ENCODE measurements around the gene CMC2. TPM values are rescaled to one million over a fixed set of nuclear protein-coding genes. Genes with fewer than 3 reads are reported as not detected.

The CMC2 gene
- total and polyA plus RNA-seq, 2 of the 8 experiments (the other 6 are each of a cell fraction or from before 2014, with no cell fraction given), result 66.6 to 116 TPM

GRCh38 chr16:80964351-80964750 lies 42.3 kb downstream of the CMC2 start:
- H2BK15ac ChIP-seq (ENCODE audit: low read length), result no peak overlapping the region
- no peak for FAIRE-seq
- H3K79me2 ChIP-seq (ENCODE audit: control insufficient read depth in 1 of 2, insufficient read depth in 2 of 2, low read length in 2 of 2), result no peaks in the 10 kb centered on the region
- H3K23ac ChIP-seq (ENCODE audit: insufficient read length), result no peak overlapping the region
- H2BK12ac ChIP-seq (ENCODE audit: low read depth, low read length), result no peak overlapping the region
- no peak overlapping the region for H2BK120ac ChIP-seq (replicated peaks; ENCODE audit: low read depth, low read length)
- H3K27ac ChIP-seq (ENCODE audit: low read depth, low read length), result no peak overlapping the region
- no peak overlapping the region for H2BK5ac ChIP-seq (ENCODE audit: low read depth, low read length)
- H3K27me3 ChIP-seq (replicated peaks in 1 of 4; ENCODE audit: control insufficient read depth in 3 of 4, extremely low read depth in 1 of 4, insufficient read depth in 3 of 4, low read length in 3 of 4), result no peaks in the 10 kb centered on the region
- H3K4me2 ChIP-seq (ENCODE audit: insufficient read depth in 1 of 2, low read depth in 2 of 2, low read length in 2 of 2), result no peak overlapping the region
- H3K56ac ChIP-seq (replicated peaks; ENCODE audit: insufficient read length, low read depth, low read length), result no peak overlapping the region
- 83% methylated on average over 2 of the region's 2 CpGs; no CpG with 5 or more reads in 1 of the 2 experiments for WGBS, 2 experiments (ENCODE audit: extremely low coverage in 1 of 2, insufficient coverage in 1 of 2, insufficient read length in 1 of 2, insufficient replicate concordance in 2 of 2, low coverage in 1 of 2, low lambda C conversion rate in 2 of 2, missing lambda C conversion rate in 1 of 2)
- TF ChIP-seq GABPA (IDR thresholded peaks at IDR 0.05; ENCODE audit: borderline replicate concordance, insufficient read depth, low read length) (no peak), TAF7 (optimal IDR thresholded peaks at IDR 0.05; ENCODE audit: borderline replicate concordance, low read depth, low read length) (no peak), USF2 (IDR thresholded peaks at IDR 0.05; ENCODE audit: low read length) (no peak), NANOG (IDR thresholded peaks at IDR 0.05; ENCODE audit: insufficient read depth, low read depth, low read length, poor library complexity, severe bottlenecking) (no peak)
- H3K23me2 ChIP-seq (ENCODE audit: low read depth, low read length), result no peaks in the 10 kb centered on the region
- H4K91ac ChIP-seq (replicated peaks; ENCODE audit: insufficient read length, low read length), result no peak overlapping the region
- H3K4me3 ChIP-seq (ENCODE audit: extremely low read depth in 1 of 4, insufficient read depth in 2 of 4, low read depth in 3 of 4, low read length in 4 of 4), result no peak overlapping the region
- H4K5ac ChIP-seq (ENCODE audit: insufficient read length, low read depth, low read length), result no peak overlapping the region
- no peak overlapping the region for H3K9ac ChIP-seq (replicated peaks in 1 of 4; ENCODE audit: extremely low read depth in 1 of 4, low read depth in 3 of 4, low read length in 3 of 4)
- H3K36me3 ChIP-seq (ENCODE audit: control insufficient read depth in 2 of 4, insufficient read depth in 4 of 4, low read length in 3 of 4), result no peaks in the 10 kb centered on the region
- no peak overlapping the region for H4K8ac ChIP-seq (ENCODE audit: extremely low read depth, insufficient read depth, low read length)
- no peaks in the 10 kb centered on the region for H3K79me1 ChIP-seq (ENCODE audit: low read depth, low read length)
- ChIA-PET POLR2A (ENCODE audit: partially characterized antibody) (no interaction called here), CTCF (ENCODE audit: partially characterized antibody) (interaction anchor here (1.0 to 2.7 kb wide), 3 partner anchors 11 to 54 kb away, joined by 3 to 8 read pairs (median 5); no protein-coding TSS in a partner anchor)
- H3K4me1 ChIP-seq (replicated peaks in 1 of 4; ENCODE audit: control insufficient read depth in 3 of 4, insufficient read depth in 4 of 4, low read length in 3 of 4), result no peaks in the 10 kb centered on the region
- H3K14ac ChIP-seq (ENCODE audit: insufficient read length), result no peak overlapping the region
- peaks cover 0 to 2% of the 10 kb centered on the region in 2 experiments for H4K20me1 ChIP-seq (replicated peaks in 1 of 2; ENCODE audit: control insufficient read depth in 1 of 2, insufficient read depth in 2 of 2, low read length in 2 of 2)
- no peak overlapping the region for H2AFZ ChIP-seq (ENCODE audit: low read length)
- H3K18ac ChIP-seq (ENCODE audit: extremely low read depth, low read length), result no peak overlapping the region
- no peak for DNase-seq (ENCODE audit: low read depth in 1 of 2, low spot score in 2 of 2)
- peaks cover 2 to 6% of the 10 kb centered on the region in 2 experiments; a peak in 1 of 4 replicates for H3K9me3 ChIP-seq (ENCODE audit: insufficient read depth in 2 of 2, low read depth in 1 of 2, low read length in 1 of 2)
- H2BK20ac ChIP-seq (ENCODE audit: low read length), result no peak overlapping the region
- no peak overlapping the region for H3K4ac ChIP-seq (replicated peaks; ENCODE audit: insufficient read length, low read depth, low read length)
- no peak overlapping the region for H2AK5ac ChIP-seq (ENCODE audit: low read depth, low read length)
